Endothelial cell of umbilical vein (primary cell): ENCODE measurements around the gene PCDHA5. TPM values are rescaled to one million over a fixed set of nuclear protein-coding genes. Genes with fewer than 3 reads are reported as not detected.

Experiments
- BruUV-seq: library from RNA; stranded (reverse); fragments of 400-500 nt; replicated peaks from 2 replicates; lab custom pipeline; 2021; lab: Mats Ljungman, UMichigan
- CTCF ChIA-PET: fragments of 300-600, 350-600 bp; sonication (Branson Sonifier 250); formaldehyde crosslinking; loops from one replicate; lab custom pipeline; 2021; ENCODE audit warnings: antibody characterized with exemption, inconsistent platforms; lab: Charles Lee
- POLR2A ChIA-PET: fragments of 300-600, 350-600 bp; sonication (Branson Sonifier 250); formaldehyde crosslinking; loops from one replicate; lab custom pipeline; 2021; ENCODE audit warnings: antibody characterized with exemption, inconsistent platforms; lab: Charles Lee
- DNase-seq: peaks from one replicate; pipeline ENCODE4 v3.0.0-alpha.2; 2011; ENCODE audit warnings: low read depth, low spot score
- FAIRE-seq: peaks from 2 replicates; lab custom pipeline; 2011; peaks lifted over from hg19 to GRCh38; lab: Jason Lieb, UNC
- H2AFZ ChIP-seq: 2 replicates; pipeline ENCODE4 v1.6.0; 2012; ENCODE audit warnings: low read depth, low read length, control low read depth, inconsistent platforms
- H3K27ac ChIP-seq: 2 replicates; pipeline ENCODE4 v1.5.1; 2011; ENCODE audit warnings: low read depth, mild to moderate bottlenecking, control low read depth, low read length, moderate library complexity; ENCODE audit not compliant: insufficient read depth
- H3K27me3 ChIP-seq, 2 experiments: 2 replicates each; pipeline versions ENCODE4 v1.6.0 to v1.6.1; 2011; ENCODE audit warnings: low read length in 2 of 2, mixed read lengths in 1 of 2; ENCODE audit not compliant: control insufficient read depth in 2 of 2, insufficient read depth in 2 of 2
- H3K36me3 ChIP-seq, 2 experiments: 2 replicates in 1 of 2; 3 replicates in 1 of 2; pipeline ENCODE4 v1.5.1; 2011; ENCODE audit warnings: low read length in 2 of 2, mild to moderate bottlenecking in 1 of 2, moderate library complexity in 1 of 2; ENCODE audit not compliant: control insufficient read depth in 2 of 2, insufficient read depth in 2 of 2; ENCODE audit errors: extremely low read depth in 1 of 2
- H3K4me1 ChIP-seq: 3 replicates; pipeline ENCODE4 v1.5.1; 2011; ENCODE audit warnings: mild to moderate bottlenecking, low read length; ENCODE audit not compliant: control insufficient read depth, insufficient read depth; ENCODE audit errors: extremely low read depth
- H3K4me2 ChIP-seq: 2 replicates; pipeline ENCODE4 v1.6.1; 2011; ENCODE audit warnings: low read length, control low read depth, mixed read lengths; ENCODE audit not compliant: insufficient read depth
- H3K4me3 ChIP-seq, 3 experiments: fragments of 200-600 bp in 1 of 3; sonication (generic), shearing (Covaris generic) in 1 of 3; replicated peaks in 1 of 3; 2 replicates each; pipeline ENCODE4 v1.5.1; 2011 to 2016; ENCODE audit warnings: control low read depth in 3 of 3, low read length in 3 of 3, mild to moderate bottlenecking in 2 of 3, inconsistent platforms in 1 of 3, low read depth in 1 of 3, moderate library complexity in 1 of 3; ENCODE audit not compliant: insufficient read depth in 1 of 3
- H3K79me2 ChIP-seq: 2 replicates; pipeline ENCODE4 v1.6.0; 2012; ENCODE audit warnings: low read length, inconsistent platforms; ENCODE audit not compliant: control insufficient read depth, insufficient read depth
- H3K9ac ChIP-seq: replicated peaks from 2 replicates; pipeline ENCODE3; 2011; ENCODE audit warnings: low read length, control low read depth; ENCODE audit not compliant: insufficient read depth; ENCODE audit errors: extremely low read depth
- H3K9me1 ChIP-seq: replicated peaks from 3 replicates; pipeline ENCODE4 v1.6.0; 2011; ENCODE audit warnings: mild to moderate bottlenecking, low read length; ENCODE audit not compliant: control insufficient read depth, insufficient read depth; ENCODE audit errors: extremely low read depth
- H3K9me3 ChIP-seq: replicated peaks from 2 replicates; pipeline ENCODE4 v1.5.1; 2012; ENCODE audit warnings: low read length, inconsistent platforms; ENCODE audit not compliant: control insufficient read depth, insufficient read depth
- H4K20me1 ChIP-seq: replicated peaks from 2 replicates; pipeline ENCODE3; 2011; ENCODE audit warnings: mild to moderate bottlenecking, low read length; ENCODE audit not compliant: control insufficient read depth, insufficient read depth; ENCODE audit errors: extremely low read depth
- EZH2 ChIP-seq: IDR thresholded peaks from 2 replicates; pipeline ENCODE4 v1.6.1; 2012; ENCODE audit warnings: borderline replicate concordance, low read depth, mild to moderate bottlenecking, moderate library complexity, low read length, inconsistent platforms; ENCODE audit not compliant: severe bottlenecking
- FOS ChIP-seq: IDR thresholded peaks from 2 replicates; pipeline ENCODE4 v1.6.1; 2011; ENCODE audit warnings: mild to moderate bottlenecking, low read length, moderate library complexity, borderline replicate concordance; ENCODE audit not compliant: insufficient read depth
- GATA2 ChIP-seq: IDR thresholded peaks from 2 replicates; pipeline ENCODE4 v1.7.0; 2011; ENCODE audit warnings: low read depth, mild to moderate bottlenecking, moderate library complexity, mixed read lengths, low read length; ENCODE audit not compliant: insufficient read length, insufficient read depth
- JUN ChIP-seq: IDR thresholded peaks from 2 replicates; pipeline ENCODE4 v1.6.1; 2011; ENCODE audit warnings: borderline replicate concordance, low read depth; ENCODE audit not compliant: insufficient read length, insufficient read depth
- MYC ChIP-seq: IDR thresholded peaks from one replicate; pipeline ENCODE4 v1.6.1; 2011; ENCODE audit warnings: mild to moderate bottlenecking, low read depth, low read length
- POLR2A ChIP-seq: IDR thresholded peaks from 2 replicates; pipeline ENCODE4 v1.6.1; 2012; ENCODE audit warnings: low read depth, mild to moderate bottlenecking, control low read depth, low read length
- POLR2AphosphoS5 ChIP-seq: IDR thresholded peaks from 2 replicates; pipeline ENCODE4 v1.6.1; 2012; ENCODE audit warnings: low read depth, mild to moderate bottlenecking, control low read depth, low read length, moderate library complexity; ENCODE audit not compliant: insufficient read depth
- dilution Hi-C: fragments of 300-500 bp; cut with MboI; formaldehyde crosslinking; loops from one replicate; pipeline ENCODE4 v1.15.0; 2019; ENCODE audit warnings: low sequenced_read_pairs; ENCODE audit not compliant: extremely low pct_ligation_motif_present
- intact Hi-C: fragments of 100-400 bp; cut with micrococcal nuclease; formaldehyde crosslinking; loops from one replicate; pipeline ENCODE4 v1.10.0; 2022
- polyA plus RNA-seq, 4 experiments: library from polyadenylated mRNA; depleted of rRNA in 3 of 4; stranded (reverse) in 3 of 4; unstranded in 1 of 4; fragments of >200 nt; gene quantifications; 2 replicates each; pipeline versions ENCODE4 v1.2.1 to v1.2.3, GENCODE V29; 2011 to 2012; ENCODE audit warnings: missing spikeins in 1 of 4
- total RNA-seq: library from RNA; stranded (reverse); gene quantifications from 2 replicates; pipeline ENCODE4 v1.2.3, GENCODE V29; 2021
- TF ChIP-seq, protein P1 (sequence below): IDR thresholded peaks from 2 replicates; pipeline ENCODE4 v1.6.1; 2011; ENCODE audit not compliant: insufficient read depth, insufficient read length
- TF ChIP-seq, protein P2 (sequence below), 2 donors: IDR thresholded peaks; 1 replicate in 1 of 2; 2 replicates in 1 of 2; pipeline ENCODE4 v1.5.1; 2011; ENCODE audit warnings: low read length in 2 of 2, mild to moderate bottlenecking in 2 of 2, moderate library complexity in 2 of 2, control low read depth in 1 of 2, inconsistent platforms in 1 of 2, low read depth in 1 of 2; ENCODE audit not compliant: insufficient read depth in 1 of 2; ENCODE audit errors: extremely low read depth in 1 of 2

Gene PCDHA5
- total and polyA plus RNA-seq, 2 donors (not counting 3 experiments of a cell fraction or from before 2014, with no cell fraction given): not detected

DNA sequence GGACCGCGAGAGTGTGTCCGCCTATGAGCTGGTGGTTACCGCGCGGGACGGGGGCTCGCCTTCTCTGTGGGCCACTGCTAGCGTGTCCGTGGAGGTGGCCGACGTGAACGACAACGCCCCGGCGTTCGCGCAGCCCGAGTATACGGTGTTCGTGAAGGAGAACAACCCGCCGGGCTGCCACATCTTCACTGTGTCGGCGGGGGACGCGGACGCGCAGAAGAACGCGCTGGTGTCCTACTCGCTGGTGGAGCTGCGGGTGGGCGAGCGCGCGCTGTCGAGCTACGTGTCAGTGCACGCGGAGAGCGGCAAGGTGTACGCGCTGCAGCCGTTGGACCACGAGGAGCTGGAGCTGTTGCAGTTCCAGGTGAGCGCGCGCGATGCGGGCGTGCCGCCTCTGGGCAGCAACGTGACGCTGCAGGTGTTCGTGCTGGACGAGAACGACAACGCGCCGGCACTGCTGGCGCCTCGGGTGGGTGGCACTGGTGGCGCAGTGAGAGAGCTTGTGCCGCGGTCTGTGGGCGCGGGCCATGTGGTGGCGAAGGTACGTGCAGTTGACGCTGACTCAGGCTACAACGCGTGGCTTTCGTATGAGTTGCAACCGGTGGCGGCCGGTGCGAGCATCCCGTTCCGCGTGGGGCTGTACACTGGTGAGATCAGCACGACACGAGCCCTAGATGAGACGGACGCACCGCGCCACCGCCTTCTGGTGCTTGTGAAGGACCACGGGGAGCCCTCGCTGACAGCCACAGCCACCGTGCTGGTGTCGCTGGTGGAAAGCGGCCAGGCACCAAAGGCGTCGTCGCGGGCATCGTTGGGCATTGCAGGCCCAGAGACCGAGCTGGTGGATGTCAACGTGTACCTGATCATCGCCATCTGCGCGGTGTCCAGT, 14.5 kb downstream of the PCDHA5 start:
- Histone ChIP-seq H2AFZ (no peak overlapping the region), H3K4me3 (no peak overlapping the region), H3K9me3 (no peaks in the 10 kb centered on the region), H3K4me1 (no peaks in the 10 kb centered on the region), H3K4me2 (no peak overlapping the region), H3K9me1 (no peaks in the 10 kb centered on the region), H3K9ac (no peak overlapping the region), H3K27ac (no peak overlapping the region), H3K36me3 (no peaks in the 10 kb centered on the region), H3K79me2 (no peaks in the 10 kb centered on the region), H3K27me3 (no peaks in the 10 kb centered on the region), H4K20me1 (no peaks in the 10 kb centered on the region)
- TF ChIP-seq, protein P1, sequence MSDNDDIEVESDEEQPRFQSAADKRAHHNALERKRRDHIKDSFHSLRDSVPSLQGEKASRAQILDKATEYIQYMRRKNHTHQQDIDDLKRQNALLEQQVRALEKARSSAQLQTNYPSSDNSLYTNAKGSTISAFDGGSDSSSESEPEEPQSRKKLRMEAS: no peak
- TF ChIP-seq FOS (no peak), EZH2 (no peak), GATA2 (no peak), POLR2AphosphoS5 (no peak), POLR2A (no peak), MYC (no peak), JUN (no peak)
- TF ChIP-seq, protein P2, sequence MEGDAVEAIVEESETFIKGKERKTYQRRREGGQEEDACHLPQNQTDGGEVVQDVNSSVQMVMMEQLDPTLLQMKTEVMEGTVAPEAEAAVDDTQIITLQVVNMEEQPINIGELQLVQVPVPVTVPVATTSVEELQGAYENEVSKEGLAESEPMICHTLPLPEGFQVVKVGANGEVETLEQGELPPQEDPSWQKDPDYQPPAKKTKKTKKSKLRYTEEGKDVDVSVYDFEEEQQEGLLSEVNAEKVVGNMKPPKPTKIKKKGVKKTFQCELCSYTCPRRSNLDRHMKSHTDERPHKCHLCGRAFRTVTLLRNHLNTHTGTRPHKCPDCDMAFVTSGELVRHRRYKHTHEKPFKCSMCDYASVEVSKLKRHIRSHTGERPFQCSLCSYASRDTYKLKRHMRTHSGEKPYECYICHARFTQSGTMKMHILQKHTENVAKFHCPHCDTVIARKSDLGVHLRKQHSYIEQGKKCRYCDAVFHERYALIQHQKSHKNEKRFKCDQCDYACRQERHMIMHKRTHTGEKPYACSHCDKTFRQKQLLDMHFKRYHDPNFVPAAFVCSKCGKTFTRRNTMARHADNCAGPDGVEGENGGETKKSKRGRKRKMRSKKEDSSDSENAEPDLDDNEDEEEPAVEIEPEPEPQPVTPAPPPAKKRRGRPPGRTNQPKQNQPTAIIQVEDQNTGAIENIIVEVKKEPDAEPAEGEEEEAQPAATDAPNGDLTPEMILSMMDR (IDR thresholded peaks at IDR 0.05; ENCODE audit: extremely low read depth in 1 of 2, insufficient read depth in 1 of 2, low read depth in 1 of 2, low read length in 2 of 2): no peak
- intact Hi-C loops: no loop called here
- FAIRE-seq (no peak), DNase-seq (no peak)
- BruUV-seq: no TSS peak
- dilution Hi-C loops: no loop called here
- ChIA-PET CTCF (no interaction called here), POLR2A (no interaction called here)
